ENCODE data around the gene GSK3A.
"Not testable (repeated sequence)": the region's sequence is repeated elsewhere in the genome, so short reads cannot be mapped to it uniquely, and the experiment has no call there.

Gene GSK3A

DNA sequence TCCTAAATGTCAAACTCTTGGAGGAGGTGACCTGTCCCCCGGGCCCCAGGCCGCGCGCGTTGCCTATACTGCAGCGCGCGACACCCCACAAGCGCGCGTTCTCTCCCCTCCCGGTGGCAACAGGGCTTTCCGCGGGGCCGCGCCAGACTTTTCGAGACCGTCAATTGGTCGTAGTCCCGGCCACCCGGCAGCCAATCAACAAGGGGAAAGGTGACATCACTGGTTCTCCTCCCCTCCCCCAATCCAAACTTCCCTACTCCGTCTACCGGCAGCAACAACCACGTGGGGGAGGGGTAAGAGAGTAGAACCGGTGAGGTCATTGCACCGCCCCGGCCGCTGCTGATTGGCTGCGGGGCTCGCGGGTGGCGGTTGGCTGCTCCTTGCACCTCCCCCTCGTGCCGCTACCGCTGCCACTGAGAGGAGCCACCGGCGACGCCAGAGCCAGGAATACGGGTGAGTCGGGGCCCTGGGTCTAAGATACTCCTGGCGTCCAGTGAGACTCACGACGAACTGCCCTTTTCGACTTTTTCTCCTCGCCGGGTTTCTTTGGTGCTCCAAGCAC is 25.8 kb upstream of the GSK3A start:
- DNase-seq (ENCODE audit: low read depth), result peak; percentile 95

DNA sequence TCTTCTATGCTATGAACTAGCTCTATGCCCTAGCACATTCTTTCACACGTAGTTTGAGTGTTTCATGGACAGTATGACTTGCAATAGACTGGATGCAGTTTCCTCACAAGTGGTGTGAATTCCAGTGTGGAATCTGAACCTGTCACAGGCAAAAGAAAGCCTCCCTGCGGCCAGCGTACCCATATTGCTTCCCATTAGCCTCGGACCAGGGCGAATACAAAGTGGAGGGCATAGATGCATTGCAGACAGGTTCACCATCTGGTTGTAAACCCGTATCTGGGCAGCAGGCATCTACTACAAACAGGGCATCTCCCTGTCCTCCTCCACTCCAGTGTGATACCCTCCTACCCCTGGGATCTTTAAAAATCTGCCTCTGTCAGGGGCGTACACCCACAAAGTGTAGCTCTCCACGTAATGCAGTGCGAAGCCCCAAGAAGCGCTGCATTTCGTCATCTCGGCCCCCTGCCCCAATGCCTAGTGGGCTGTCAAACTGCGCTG is 25.3 kb upstream of the GSK3A start:
- DNase-seq (ENCODE audit: low read depth), result no peak

DNA sequence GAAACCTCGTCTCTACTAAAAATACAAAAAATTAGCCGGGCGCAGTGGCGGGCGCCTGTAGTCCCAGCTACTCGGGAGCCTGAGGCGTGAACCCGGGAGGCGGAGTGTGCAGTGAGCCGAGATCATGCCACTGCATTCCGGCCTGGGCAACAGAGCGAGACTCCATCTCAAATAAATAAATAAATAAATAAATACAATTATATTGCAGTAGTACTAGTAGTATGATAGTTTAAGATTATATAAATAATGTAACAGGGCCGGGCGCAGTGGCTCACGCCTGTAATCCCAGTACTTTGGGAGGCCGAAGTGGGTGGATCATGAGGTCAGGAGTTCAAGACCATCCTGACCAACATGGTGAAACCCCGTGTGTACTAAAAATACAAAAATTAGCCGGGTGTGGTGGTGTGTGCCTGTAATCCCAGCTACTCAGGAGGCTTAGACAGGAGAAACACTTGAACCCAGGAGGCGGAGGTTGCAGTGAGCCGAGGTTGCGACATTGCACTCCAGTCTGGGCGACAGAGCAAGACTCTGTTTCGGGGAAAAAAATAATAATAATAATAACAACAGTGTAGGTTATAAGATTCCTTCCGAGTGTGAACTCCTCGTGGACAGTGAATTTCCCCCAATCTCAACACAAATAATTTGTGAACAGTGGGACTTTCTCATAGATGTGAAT is 24.7 kb upstream of the GSK3A start:
- not testable (repeated sequence) for DNase-seq (ENCODE audit: low read depth)

DNA sequence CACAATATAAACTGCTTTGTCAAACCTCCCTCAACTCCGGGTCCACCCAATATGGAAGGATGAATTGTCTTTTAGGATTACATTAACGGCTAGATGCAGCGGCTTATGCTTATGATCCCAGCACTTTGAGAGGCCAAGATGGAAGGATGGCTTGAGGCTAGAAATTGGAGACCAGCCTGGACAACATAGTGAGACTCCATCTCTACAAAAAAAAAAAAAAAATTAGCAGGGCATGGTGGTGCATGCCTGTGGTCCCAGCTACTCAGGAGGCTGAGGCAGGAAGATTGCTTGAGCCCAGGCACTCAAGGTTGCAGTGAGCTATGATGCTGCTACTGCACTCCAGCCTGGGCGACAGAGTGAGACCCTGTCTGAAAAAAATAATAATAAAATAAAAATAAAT is 23.7 kb upstream of the GSK3A start:
- not testable (repeated sequence) for DNase-seq (ENCODE audit: low read depth)

DNA sequence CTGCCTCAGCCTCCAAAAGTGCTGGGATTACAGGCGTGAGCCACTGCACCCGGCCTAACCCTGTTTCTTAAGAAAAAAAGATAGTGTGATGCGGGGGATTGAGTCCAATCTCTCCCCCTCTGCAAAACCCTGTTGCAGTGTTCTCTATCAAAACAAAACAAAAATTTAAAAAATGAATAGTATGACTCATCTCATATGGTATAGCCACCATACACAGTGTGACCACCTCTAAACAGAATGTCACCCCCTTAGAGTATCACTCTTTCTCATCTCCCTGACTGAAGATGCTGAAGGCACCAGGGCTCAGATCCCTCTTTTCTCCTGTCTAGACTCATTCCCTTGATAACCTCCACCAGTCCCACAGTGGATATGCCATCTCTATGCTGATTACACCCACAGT is 19.4 kb upstream of the GSK3A start:
- no peak for DNase-seq (ENCODE audit: low read depth)

DNA sequence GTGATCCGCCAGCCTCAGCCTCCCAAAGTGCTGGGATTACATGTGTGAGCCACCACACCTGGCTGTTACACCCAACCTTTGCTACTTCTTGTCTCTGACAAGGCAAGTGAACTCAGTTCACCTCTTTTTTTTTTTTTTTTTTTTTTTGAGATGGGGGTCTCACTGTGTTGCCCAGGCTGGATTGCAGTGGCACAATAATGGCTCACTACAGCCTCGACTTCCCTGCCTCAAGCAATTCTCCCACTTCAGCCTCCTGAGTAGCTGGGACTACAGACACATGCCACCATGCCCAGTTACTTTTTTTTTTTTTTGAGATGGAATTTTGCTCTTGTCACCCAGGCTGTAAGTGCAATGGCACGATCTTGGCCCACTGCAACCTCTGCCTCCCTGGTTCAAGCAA is 15.4 kb upstream of the GSK3A start:
- DNase-seq (ENCODE audit: low read depth), result not testable (repeated sequence)

DNA sequence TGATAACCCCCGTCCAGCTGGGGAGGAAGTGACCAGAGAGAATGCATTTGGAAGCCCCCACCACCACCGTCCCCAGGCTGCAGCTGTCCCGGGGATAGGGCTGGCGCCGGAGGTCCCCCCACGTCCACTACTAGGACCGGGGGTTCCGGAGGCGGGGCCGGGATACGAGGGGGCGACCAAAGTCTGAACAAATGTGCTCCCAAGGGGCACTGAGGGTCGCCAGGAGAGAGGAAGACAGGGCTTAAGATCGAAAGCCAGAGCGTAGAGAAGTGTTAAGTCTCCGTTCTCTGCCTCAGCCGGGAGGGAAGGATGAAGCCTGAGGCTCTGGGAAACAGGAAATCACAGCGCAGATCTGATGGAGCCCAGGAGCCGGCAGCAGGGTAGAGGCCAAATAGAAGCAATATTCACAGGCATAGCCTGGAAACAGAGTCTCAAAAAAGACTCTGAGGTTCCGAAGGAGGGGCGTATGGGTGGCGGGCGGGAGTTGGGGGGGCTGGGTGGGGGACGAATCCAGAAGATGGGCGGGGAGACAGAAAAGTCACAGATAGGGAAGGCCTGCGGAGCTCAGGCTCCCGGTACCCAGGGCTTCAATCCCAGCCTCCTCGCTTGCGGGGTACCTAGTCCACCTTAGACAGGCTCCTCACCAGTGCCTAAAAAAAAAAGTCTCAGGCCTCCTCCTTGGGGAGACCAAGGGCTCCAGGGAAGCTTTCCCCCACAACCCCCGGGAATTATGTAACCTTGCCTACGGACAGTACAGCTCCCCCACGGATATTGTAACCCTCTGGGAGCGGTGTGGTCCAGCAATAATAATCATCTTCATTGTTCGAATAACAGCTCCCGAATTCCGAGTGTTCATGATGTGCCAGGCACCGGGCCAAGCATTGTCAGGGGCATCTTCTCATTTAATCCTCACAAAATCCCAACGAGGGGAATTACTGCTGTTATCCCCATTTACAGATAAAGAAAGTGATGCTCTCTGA is 13.7 kb upstream of the GSK3A start:
- DNase-seq (ENCODE audit: low read depth), result no peak

DNA sequence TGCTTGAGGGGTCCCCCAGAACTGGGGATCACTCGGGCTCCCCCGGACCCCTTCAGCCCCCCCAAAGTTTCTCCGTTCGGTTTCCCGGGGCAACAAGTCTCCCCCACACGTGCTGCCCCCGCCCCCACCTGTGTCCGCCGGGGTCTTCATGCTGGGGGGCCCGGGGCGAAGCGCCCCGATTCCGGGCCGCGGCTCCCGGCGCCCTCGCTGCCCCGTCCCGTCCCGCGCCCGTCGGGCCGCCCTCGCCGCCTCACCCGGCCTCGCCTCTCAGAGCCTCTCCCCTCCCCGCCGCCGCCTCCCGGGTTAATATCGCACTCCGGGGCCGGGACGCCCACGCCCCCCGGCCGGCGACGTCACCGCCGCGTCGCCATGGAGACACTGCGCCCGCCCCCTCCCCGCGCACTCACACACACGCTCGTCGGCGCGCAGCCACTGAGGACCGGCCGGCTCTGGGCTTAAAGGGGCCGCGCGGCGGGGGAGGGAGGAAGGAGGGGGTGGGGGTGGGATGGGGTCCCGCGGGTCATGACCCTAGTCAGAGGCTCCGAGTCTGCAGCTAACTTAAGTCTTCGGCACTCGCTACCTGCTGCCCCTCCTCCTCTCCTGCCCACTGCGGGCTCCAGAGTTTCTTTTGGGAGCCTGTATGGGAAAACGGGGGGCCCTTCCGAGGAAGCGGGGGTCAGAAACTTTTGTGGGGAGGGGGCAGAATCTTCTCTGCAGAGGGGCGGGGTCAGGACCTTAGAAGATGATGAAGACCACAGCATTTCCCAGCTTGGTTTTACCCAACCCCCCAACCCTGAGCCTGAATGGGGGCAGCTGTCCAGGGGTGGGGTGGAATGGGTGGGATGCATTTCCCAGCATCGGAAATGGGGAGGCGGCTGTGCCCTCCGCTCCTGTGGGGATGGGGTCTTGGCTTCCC is 12.7 kb upstream of the GSK3A start, which contains the start of gene ERF:
TSS of gene ERF (minus strand) at position 279 of the 916 bp plus-strand sequence. CDS start at position 150, 129 bp downstream.
- peak; percentile 86 for DNase-seq (ENCODE audit: low read depth)

DNA sequence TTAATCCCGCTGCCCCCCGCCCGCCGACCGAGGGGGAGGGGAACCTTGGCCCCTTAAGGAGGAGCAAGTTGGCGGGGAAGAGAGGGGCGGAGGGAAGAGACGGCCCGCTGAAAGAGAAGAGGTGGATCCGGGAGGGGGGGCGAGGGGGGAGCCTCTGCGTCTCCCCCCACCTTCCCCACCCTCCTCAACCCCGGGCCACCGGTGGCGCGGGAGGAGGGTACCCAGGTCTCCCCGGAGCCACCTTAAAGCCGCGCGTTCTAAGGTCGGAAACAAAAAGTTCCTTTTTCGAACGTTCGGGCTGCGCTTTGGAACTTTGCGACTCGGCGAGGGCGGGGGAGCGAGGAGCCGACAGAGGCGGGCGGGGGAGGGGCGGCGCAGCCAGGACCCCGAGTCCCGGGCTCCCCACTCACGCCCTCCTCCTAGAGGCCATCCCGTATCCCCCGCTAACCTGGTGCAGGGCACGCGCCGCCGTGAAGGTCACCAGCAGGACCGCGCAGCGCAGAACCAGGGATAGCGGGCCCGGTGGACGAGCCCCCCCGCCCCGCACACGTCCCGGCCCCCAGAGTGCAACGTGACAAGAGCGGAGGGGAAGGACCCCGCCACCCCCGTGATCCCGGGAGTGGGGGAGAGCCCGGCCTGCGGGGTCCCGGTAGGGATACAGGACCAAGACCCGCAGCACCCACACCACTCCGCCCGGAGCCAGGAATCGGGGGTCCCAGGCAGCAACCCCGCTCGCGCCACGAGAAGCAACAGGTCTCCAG is 11.9 kb upstream of the GSK3A start:
- DNase-seq (ENCODE audit: low read depth), result peak; percentile 58

DNA sequence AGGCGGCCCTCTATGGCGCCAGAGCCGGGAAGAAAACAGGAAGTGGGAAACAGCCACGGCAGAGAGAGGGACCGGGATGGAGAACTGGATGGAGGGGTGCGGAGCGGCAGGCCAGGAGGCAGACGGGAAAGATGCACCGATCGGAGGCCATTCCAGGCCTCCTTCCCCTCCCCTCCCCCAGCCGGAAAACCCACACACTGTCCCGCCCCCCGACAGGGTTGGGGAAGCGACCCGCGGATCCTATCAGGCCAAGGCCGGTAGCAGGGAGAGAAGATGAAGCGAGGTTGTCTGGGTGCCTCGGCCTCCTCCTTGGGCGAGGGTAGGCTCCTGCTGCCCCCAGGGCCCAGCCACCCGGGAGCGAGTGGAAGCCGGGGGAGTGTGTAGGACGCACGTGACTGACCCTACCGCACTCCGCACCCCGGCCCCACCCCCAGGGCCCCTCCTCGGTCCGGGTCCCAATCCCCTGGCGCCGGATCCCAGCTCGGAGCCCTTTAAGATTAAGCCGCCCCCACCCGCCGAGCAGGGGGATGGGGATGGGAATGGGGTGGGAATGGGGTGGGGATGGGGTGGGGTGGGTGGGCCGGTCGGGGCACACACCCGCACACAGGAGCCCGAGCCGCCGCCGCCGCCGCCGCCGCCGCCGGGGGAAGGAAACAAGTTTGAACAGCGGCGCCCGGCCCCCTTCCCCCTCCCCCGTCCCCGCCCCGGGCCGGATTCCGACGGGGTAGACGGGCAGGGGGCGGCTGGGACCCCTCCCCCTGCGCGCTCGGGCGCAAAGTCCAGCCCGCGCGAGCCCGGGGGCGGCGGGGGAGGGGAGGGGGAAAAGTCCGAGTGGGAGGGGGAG is 11.1 kb upstream of the GSK3A start:
- DNase-seq (ENCODE audit: low read depth), result no peak

DNA sequence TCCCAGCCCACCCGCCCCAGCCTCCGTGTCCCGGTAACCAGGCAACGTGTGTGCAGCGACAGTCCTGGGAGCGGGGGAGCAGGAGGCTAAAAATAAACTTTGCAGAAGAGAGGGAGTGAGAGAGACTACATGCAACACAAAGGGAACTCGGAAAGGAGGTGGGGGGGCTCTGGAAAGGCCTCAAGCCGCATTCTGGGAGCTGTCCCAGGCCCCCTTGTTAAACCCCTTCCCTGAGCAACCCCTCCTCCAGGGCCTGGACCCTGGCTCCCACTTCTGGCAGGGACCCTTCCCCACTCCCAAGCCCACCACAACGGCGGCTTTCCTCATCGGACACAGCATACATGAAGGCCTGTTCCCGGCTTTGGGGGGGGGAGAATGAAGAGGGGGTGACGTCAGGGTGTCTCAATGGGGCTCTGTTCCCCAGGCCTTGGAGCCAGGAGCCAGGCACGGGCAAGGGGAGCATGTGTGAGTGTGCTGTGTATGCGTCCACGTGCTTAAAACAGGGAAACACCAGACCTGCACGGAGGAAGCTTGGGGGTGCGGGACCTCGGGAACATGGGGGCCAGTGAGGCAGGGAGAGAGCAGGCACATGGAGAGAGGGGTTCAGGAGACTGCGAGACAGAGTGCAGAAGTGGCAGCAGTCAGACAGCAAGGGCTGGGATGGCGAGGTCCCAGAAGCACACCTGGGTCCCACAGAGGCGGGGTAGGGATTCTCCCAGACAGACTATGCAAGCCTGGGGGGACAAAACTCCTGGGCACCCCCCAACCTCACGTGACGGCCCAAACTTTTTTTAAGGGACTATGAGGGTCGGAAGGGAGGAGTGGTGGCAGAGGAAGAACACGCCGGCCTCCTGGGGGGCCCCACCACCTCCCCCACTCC is 10.2 kb upstream of the GSK3A start:
- DNase-seq (ENCODE audit: low read depth), result no peak

DNA sequence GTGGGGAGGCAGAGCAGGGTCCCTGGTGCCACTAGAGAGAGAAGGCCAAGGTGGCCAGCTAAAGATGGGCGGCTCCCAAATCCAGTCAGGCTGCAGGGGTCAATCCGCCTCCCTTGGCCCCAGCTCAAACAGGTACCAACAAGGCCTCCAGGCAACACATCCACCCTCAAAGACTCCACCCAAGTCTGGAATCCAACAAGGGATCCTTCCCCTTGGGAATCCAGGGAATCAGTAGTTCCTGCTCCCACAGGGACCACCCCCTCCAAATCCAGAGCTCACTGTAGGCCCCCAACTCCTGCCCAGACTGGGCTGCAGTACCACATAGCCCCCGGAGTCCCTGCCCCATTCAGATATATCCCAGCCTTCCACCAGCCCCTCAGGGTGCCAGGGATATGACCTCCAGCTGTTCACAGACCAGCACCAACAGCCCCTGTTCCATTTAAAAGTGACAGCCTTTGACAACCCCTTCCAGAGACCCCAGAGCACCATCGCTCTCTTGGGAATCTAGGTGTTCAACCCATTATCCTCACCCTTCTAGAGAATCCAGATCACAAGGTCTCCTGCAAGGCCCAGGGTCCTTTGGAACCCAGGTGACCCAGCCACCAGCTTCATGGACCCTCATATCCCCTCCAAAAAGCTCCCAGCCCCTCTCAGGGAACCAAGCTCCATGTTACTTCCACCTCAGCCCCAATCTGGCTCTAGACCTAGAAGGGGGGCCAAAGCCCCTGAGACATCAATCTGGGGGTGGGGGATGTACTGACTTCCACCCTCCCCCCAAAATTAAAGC is 9.4 kb upstream of the GSK3A start:
- no peak for DNase-seq (ENCODE audit: low read depth)

DNA sequence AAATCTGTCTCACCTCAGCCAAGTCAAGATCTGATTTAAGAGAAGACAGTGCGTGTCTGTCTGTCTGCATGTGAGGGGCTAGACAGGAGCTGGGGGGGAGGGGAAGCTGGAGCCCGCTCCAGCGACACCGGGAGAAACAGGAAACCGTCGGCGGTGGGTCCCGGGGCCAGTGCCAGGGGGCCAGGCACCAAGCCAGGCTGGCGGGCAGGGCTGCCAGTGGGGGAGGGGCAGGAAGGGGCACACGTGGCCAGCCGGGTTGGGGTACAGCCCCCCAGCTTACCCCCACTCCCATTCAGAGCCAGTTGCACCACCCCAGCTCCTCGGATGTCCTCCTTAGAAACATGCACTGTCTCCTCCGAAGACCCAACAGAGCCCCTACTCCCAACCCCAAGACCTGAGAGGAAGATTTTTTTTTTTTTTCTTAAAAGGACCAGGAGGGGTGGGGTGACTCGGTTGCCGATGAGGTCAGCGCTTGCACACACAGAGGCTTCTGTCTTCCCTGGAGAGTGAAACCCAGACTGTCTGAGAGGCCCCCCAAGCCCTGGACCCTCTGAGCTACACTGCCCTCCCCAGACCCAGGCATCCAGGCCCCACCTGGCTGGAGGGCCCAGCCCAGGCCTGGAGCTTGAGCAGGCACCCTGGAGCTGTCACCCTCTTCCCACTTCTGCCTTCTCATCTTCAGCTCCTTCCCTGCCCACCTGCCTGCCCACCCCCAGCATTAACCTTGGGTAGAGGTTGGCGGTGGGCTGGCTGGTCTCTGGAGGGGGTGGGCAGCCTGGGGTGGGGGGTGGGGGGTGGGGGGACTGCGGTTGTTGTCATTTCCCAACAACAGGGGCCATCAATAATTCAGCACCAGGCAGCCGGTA is 8.5 kb upstream of the GSK3A start:
- no peak for DNase-seq (ENCODE audit: low read depth)

DNA sequence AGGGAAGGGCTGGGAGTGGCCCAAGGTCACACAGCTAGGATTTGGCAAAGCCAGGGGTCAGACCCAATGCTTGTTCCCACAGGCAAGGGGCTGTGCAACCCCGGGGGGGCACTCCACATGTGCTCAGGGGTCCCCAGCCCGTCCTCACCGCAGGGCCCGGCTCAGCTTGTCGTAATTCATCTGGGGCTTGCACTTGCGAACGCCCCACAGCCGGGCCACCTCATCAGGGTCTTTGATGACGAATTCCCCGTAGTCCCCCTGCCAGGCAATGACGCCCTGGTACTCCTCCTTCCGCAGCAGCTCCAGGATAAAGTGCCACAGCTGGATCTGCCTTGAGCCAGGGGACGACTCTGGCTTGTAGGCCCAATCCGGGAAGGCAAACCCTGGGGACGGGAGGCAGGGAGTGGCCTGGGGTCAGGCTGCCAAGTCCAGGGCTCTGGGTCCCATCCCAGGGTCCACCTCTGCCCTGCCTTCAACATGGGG is 7.8 kb upstream of the GSK3A start:
- no peak for DNase-seq (ENCODE audit: low read depth)

DNA sequence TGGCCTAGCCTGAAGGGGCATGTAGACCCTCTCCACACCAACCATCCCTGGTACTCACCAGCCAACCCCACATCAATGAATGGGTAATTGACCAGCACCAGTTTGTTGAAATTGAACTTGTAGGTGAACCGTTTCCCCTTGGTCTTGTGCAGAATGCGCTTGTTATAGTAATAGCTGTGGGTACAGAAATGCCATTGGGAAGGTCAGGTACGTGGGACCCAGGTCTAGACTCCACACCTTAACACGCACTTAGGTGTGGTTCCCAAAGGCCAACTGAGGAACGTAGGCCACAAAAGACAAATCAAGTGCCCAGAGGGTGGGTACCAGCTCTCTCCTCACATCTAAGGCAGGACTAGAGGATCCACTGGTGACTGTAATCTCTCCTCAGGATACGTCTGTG is 7.4 kb upstream of the GSK3A start:
- no peak for DNase-seq (ENCODE audit: low read depth)

DNA sequence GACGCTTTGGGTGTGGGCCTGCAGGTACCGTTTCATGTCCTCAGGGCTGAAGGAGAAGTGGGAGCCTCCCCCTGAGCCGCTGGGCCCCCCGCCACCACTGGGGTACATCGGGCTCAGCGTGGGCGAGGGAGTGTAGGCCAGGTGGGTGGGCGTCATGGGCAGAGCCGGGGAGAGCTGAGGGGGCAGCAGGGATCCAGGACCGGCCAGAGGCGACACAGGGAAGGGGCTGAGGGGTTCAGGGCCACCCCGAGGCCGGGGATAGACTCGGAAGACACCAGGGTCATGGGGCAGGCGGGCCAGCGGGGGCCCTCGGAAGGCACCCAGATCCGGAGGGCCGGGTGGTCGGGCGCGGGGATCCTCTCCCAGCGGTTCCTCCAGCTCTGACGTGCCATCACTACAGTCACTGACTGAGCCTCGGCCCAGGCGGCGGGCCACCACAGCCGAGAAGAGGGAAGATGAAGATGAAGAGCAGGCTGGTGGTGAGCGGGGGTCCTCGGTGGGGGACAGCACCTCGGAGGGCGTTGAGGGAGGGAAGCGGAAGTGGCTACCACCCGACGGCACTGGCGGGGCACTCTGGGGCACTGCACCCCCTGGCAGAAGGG is 6.8 kb upstream of the GSK3A start:
- DNase-seq (ENCODE audit: low read depth), result no peak
